ELR (cell line): ENCODE results near the gene PPP1R9A.

ENCODE experiments used
- DNase-seq: peaks from one replicate; pipeline ENCODE4 v3.0.0-alpha.2; 2015; ENCODE audit warnings: low read depth

The PPP1R9A gene

GRCh38 chr7:95035295-95035694, 127.9 kb downstream of the PPP1R9A start:
- no peak for DNase-seq

GRCh38 chr7:95041031-95041430, 133.6 kb downstream of the PPP1R9A start:
- no peak for DNase-seq

- peak; percentile 35 for DNase-seq
Observed at GRCh38 chr7:95045236-95045923, 138.0 kb downstream of the PPP1R9A start.

GRCh38 chr7:95046494-95047240, 139.3 kb downstream of the PPP1R9A start:
- DNase-seq, result no peak

- DNase-seq, result no peak
Observed at GRCh38 chr7:95047291-95047690, 139.9 kb downstream of the PPP1R9A start.

- no peak for DNase-seq
Observed at GRCh38 chr7:95052566-95053094, 145.2 kb downstream of the PPP1R9A start.

- DNase-seq, result no peak
Observed at GRCh38 chr7:95054386-95054785, 147.0 kb downstream of the PPP1R9A start.

- no peak for DNase-seq
Observed at GRCh38 chr7:95055295-95055694, 147.9 kb downstream of the PPP1R9A start.

GRCh38 chr7:95056107-95056739, 148.8 kb downstream of the PPP1R9A start:
- DNase-seq, result no peak

GRCh38 chr7:95056901-95057300, 149.5 kb downstream of the PPP1R9A start:
- no peak for DNase-seq

GRCh38 chr7:95059842-95060313, 152.5 kb downstream of the PPP1R9A start:
- DNase-seq, result no peak

GRCh38 chr7:95062901-95063300, 155.5 kb downstream of the PPP1R9A start:
- no peak for DNase-seq

GRCh38 chr7:95066737-95067530, 159.5 kb downstream of the PPP1R9A start:
- peak; percentile 53 for DNase-seq

- DNase-seq, result no peak
Observed at GRCh38 chr7:95088536-95089215, 181.3 kb downstream of the PPP1R9A start.

- no peak for DNase-seq
Observed at GRCh38 chr7:95089414-95090315, 182.3 kb downstream of the PPP1R9A start.

- DNase-seq, result no peak
Observed at GRCh38 chr7:95092324-95092723, 184.9 kb downstream of the PPP1R9A start.

- no peak for DNase-seq
Observed at GRCh38 chr7:95095259-95095965, 188.0 kb downstream of the PPP1R9A start.

- DNase-seq, result no peak
Observed at GRCh38 chr7:95095966-95096540, 188.7 kb downstream of the PPP1R9A start.

- DNase-seq, result no peak
Observed at GRCh38 chr7:95097291-95097690, 189.9 kb downstream of the PPP1R9A start.
